Liver (tissue), 9 donors: ENCODE results near the gene SPIN2A. TPM values are rescaled to one million over a fixed set of nuclear protein-coding genes. Genes with fewer than 3 reads are reported as not detected.
"Not testable (repeated sequence)": the region's sequence is repeated elsewhere in the genome, so short reads cannot be mapped to it uniquely, and the experiment has no call there.

Experiments used
- DNase-seq: peaks from one replicate; pipeline ENCODE4 v3.0.0-alpha.2; 2017; ENCODE audit warnings: low spot score
- H3K27ac ChIP-seq, 2 donors: one replicate each; pipeline ENCODE4 v1.7.0; 2013; ENCODE audit warnings: inconsistent platforms in 2 of 2, low read length in 2 of 2, control low read depth in 1 of 2, low read depth in 1 of 2, mild to moderate bottlenecking in 1 of 2
- H3K27me3 ChIP-seq, 4 donors: one replicate each; pipeline versions ENCODE4 v1.6.1 to v1.7.0; 2013; ENCODE audit warnings: low read length in 3 of 4, inconsistent platforms in 1 of 4, mild to moderate bottlenecking in 1 of 4, moderate library complexity in 1 of 4; ENCODE audit not compliant: control insufficient read depth in 4 of 4, insufficient read depth in 4 of 4
- H3K36me3 ChIP-seq, 4 donors: one replicate each; pipeline versions ENCODE4 v1.6.1 to v1.7.0; 2013; ENCODE audit warnings: low read length in 3 of 4, mild to moderate bottlenecking in 3 of 4, low read depth in 1 of 4, moderate library complexity in 1 of 4; ENCODE audit not compliant: control insufficient read depth in 4 of 4, insufficient read depth in 3 of 4
- H3K4me1 ChIP-seq, 4 donors: one replicate each; pipeline versions ENCODE4 v1.6.1 to v1.7.0; 2013; ENCODE audit warnings: low read length in 3 of 4, mild to moderate bottlenecking in 3 of 4, moderate library complexity in 1 of 4; ENCODE audit not compliant: control insufficient read depth in 4 of 4, insufficient read depth in 4 of 4
- H3K4me3 ChIP-seq, 3 donors: one replicate each; pipeline versions ENCODE4 v1.6.1 to v1.7.0; 2013; ENCODE audit warnings: low read length in 3 of 3, control low read depth in 1 of 3, low read depth in 1 of 3, mild to moderate bottlenecking in 1 of 3
- H3K9ac ChIP-seq, 2 donors: one replicate each; pipeline ENCODE4 v1.7.0; 2013; ENCODE audit warnings: low read length in 2 of 2, mild to moderate bottlenecking in 2 of 2, moderate library complexity in 2 of 2, control low read depth in 1 of 2, low read depth in 1 of 2
- H3K9me3 ChIP-seq, 4 donors: one replicate each; pipeline versions ENCODE4 v1.6.1 to v1.7.0; 2013; ENCODE audit warnings: low read length in 3 of 4; ENCODE audit not compliant: control insufficient read depth in 4 of 4
- EGR1 ChIP-seq, 2 donors: IDR thresholded peaks; 2 replicates each; pipeline ENCODE4 v1.6.1; 2016 to 2018; ENCODE audit warnings: antibody characterized with exemption in 2 of 2, low read depth in 2 of 2
- GABPA ChIP-seq, 2 donors: IDR thresholded peaks in 1 of 2; conservative IDR thresholded peaks in 1 of 2; 2 replicates each; pipeline ENCODE4 v1.6.1; 2016; ENCODE audit warnings: antibody characterized with exemption in 2 of 2, mild to moderate bottlenecking in 1 of 2, moderate library complexity in 1 of 2
- HNF4A ChIP-seq, 2 donors: conservative IDR thresholded peaks; 2 replicates each; pipeline ENCODE4 v1.6.1; 2016; ENCODE audit warnings: antibody characterized with exemption in 2 of 2, mild to moderate bottlenecking in 2 of 2
- RXRA ChIP-seq, 2 donors: IDR thresholded peaks; 2 replicates each; pipeline ENCODE4 v1.6.1; 2017 to 2018; ENCODE audit warnings: antibody characterized with exemption in 2 of 2, mild to moderate bottlenecking in 1 of 2
- SP1 ChIP-seq: IDR thresholded peaks from 2 replicates; pipeline ENCODE4 v1.6.1; 2018; ENCODE audit warnings: antibody characterized with exemption, mild to moderate bottlenecking
- TAF1 ChIP-seq: conservative IDR thresholded peaks from 2 replicates; pipeline ENCODE4 v1.6.1; 2016; ENCODE audit warnings: antibody characterized with exemption, mild to moderate bottlenecking
- YY1 ChIP-seq: IDR thresholded peaks from 2 replicates; pipeline ENCODE4 v1.6.1; 2016; ENCODE audit warnings: antibody characterized with exemption, mild to moderate bottlenecking
- WGBS: extraction: QIAGEN DNeasy Blood & Tissue Kit; methylation state at CpG from one replicate; pipeline ENCODE4 v1.1.7; 2013; 5-methylcytosine and 5-hydroxymethylcytosine counted together
- polyA plus RNA-seq, 2 donors: library from polyadenylated mRNA; stranded (reverse) in 1 of 2; unstranded in 1 of 2; fragments of 200-250 nt in 1 of 2; fragments of >200 nt in 1 of 2; fragmentation: Nextera tagmentation in 1 of 2; extraction: Ambion mirVana in 1 of 2; gene quantifications; one replicate each; pipeline versions ENCODE4 v1.2.1 to v1.2.3, GENCODE V29; 2013 to 2015
- total RNA-seq, 2 donors: library from RNA; depleted of rRNA; stranded (reverse); fragments of >200 nt; gene quantifications; one replicate each; pipeline ENCODE4 v1.2.3, GENCODE V29; 2014
- TF ChIP-seq, protein P1 (sequence below): IDR thresholded peaks from 2 replicates; pipeline ENCODE4 v1.6.1; 2016; ENCODE audit warnings: antibody characterized with exemption
- TF ChIP-seq, protein P2 (sequence below): IDR thresholded peaks from 2 replicates; pipeline ENCODE4 v1.6.1; 2016; ENCODE audit warnings: antibody characterized with exemption
- TF ChIP-seq, protein P3 (sequence below): fragments of 150-350 bp; IDR thresholded peaks from 2 replicates; pipeline ENCODE4 v1.5.1; 2017; ENCODE audit warnings: improper control_type of control experiment, low read depth, low read length; ENCODE audit not compliant: missing input control
- TF ChIP-seq, protein P4 (sequence below): IDR thresholded peaks from 2 replicates; pipeline ENCODE4 v1.6.1; 2016; ENCODE audit warnings: antibody characterized with exemption, mild to moderate bottlenecking
- donor health status: healthy.
- donor health status: healthy.
- donor health status: healthy.
- donor health status: healthy.
- donor health status: healthy.

SPIN2A gene
- total and polyA plus RNA-seq, 4 donors, result 0.15 to 0.54 (median 0.37) TPM

DNA sequence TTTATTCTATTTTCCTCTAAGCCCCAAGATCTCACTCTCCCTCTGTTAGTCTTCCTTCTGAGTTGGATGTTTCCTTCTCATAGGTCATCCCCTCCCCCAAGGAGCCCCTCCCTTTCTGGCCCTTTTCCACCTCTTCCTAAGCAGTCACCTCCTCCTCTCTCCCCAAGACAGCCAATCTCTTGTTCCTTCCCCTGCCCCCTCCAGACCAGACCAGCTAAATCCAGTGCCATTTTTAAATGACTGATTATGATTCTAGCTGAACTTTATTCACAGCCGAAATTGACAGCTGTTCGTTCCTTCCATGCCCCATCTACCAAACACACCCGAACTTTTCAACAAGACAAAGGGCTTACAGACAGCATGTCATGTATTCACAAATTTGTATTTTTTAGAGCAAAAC, 1.9 kb downstream of the SPIN2A start:
- no peaks in the 10 kb centered on the region for H3K4me1 ChIP-seq
- no peak overlapping the region for H3K27ac ChIP-seq
- H3K9me3 ChIP-seq, result no peaks in the 10 kb centered on the region
- no peak for DNase-seq
- no peak for TF ChIP-seq EGR1 (IDR thresholded peaks at IDR 0.05; ENCODE audit: low read depth in 2 of 2)
- 91% methylated on average over 3 of the region's 3 CpGs for WGBS
- no peak overlapping the region for H3K9ac ChIP-seq
- no peaks in the 10 kb centered on the region for H3K36me3 ChIP-seq
- H3K4me3 ChIP-seq, result no peak overlapping the region
- H3K27me3 ChIP-seq, result no peaks in the 10 kb centered on the region

DNA sequence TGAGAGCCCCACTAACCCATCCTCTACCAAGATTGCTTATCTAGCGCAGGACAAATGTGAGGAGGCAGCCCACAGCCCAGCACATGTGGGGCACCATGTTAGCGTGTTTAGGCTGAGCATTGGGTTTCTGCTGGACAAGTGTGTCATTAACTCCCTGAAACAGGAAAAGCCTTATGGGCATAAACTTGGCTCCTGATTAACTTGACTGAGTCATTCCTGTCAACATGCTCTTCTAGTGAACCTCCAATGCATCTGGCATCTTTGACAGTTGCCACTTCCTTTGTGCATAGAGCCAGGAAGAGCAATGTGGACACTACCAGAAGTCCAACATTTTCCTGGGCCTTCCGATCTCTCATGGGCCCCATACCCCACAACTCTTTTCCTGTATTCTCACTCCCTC, 2.5 kb downstream of the SPIN2A start:
- Histone ChIP-seq H3K27ac (no peak overlapping the region), H3K9me3 (no peaks in the 10 kb centered on the region), H3K9ac (no peak overlapping the region), H3K27me3 (no peaks in the 10 kb centered on the region), H3K4me1 (no peaks in the 10 kb centered on the region), H3K36me3 (no peaks in the 10 kb centered on the region), H3K4me3 (no peak overlapping the region)
- 100% methylated on average over 3 of the region's 3 CpGs for WGBS
- DNase-seq, result no peak
- TF ChIP-seq, protein P1, sequence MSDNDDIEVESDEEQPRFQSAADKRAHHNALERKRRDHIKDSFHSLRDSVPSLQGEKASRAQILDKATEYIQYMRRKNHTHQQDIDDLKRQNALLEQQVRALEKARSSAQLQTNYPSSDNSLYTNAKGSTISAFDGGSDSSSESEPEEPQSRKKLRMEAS, result no peak
- TF ChIP-seq HNF4A (conservative IDR thresholded peaks at IDR 0.05) (no peak), RXRA (IDR thresholded peaks at IDR 0.05) (no peak), YY1 (no peak), SP1 (no peak), GABPA (IDR thresholded peaks at IDR 0.05 in 1 of 2, conservative IDR thresholded peaks at IDR 0.05 in 1 of 2) (no peak), TAF1 (no peak)
- TF ChIP-seq, protein P2, sequence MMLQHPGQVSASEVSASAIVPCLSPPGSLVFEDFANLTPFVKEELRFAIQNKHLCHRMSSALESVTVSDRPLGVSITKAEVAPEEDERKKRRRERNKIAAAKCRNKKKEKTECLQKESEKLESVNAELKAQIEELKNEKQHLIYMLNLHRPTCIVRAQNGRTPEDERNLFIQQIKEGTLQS, result no peak
- TF ChIP-seq, protein P3, sequence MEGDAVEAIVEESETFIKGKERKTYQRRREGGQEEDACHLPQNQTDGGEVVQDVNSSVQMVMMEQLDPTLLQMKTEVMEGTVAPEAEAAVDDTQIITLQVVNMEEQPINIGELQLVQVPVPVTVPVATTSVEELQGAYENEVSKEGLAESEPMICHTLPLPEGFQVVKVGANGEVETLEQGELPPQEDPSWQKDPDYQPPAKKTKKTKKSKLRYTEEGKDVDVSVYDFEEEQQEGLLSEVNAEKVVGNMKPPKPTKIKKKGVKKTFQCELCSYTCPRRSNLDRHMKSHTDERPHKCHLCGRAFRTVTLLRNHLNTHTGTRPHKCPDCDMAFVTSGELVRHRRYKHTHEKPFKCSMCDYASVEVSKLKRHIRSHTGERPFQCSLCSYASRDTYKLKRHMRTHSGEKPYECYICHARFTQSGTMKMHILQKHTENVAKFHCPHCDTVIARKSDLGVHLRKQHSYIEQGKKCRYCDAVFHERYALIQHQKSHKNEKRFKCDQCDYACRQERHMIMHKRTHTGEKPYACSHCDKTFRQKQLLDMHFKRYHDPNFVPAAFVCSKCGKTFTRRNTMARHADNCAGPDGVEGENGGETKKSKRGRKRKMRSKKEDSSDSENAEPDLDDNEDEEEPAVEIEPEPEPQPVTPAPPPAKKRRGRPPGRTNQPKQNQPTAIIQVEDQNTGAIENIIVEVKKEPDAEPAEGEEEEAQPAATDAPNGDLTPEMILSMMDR, result no peak

DNA sequence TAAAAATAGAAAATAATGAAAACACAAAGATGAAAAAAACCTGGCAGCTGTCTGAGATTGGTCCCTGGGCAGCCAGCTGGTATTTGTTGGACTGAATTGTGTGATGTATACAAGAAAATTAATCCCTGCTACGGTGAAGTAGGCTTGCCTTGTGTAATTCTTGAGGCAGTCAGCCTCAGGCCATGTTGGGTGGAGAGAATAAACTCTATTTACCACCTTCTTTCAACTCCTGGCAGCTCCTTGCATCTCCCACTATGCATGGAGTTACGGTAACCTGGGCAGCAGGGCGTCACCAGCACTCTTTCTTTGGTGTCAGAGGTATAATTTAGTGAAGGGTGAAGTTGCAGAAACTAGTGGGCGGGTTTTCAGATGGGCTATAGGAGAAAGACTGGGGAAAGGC, 3.5 kb downstream of the SPIN2A start:
- 93% methylated on average over 4 of the region's 4 CpGs for WGBS
- H3K9me3 ChIP-seq, result no peaks in the 10 kb centered on the region
- H3K4me3 ChIP-seq, result no peak overlapping the region
- H3K36me3 ChIP-seq, result no peaks in the 10 kb centered on the region
- DNase-seq, result no peak
- H3K4me1 ChIP-seq, result no peaks in the 10 kb centered on the region
- TF ChIP-seq EGR1 (IDR thresholded peaks at IDR 0.05; ENCODE audit: low read depth in 2 of 2) (no peak), RXRA (IDR thresholded peaks at IDR 0.05) (no peak)
- TF ChIP-seq, protein P4, sequence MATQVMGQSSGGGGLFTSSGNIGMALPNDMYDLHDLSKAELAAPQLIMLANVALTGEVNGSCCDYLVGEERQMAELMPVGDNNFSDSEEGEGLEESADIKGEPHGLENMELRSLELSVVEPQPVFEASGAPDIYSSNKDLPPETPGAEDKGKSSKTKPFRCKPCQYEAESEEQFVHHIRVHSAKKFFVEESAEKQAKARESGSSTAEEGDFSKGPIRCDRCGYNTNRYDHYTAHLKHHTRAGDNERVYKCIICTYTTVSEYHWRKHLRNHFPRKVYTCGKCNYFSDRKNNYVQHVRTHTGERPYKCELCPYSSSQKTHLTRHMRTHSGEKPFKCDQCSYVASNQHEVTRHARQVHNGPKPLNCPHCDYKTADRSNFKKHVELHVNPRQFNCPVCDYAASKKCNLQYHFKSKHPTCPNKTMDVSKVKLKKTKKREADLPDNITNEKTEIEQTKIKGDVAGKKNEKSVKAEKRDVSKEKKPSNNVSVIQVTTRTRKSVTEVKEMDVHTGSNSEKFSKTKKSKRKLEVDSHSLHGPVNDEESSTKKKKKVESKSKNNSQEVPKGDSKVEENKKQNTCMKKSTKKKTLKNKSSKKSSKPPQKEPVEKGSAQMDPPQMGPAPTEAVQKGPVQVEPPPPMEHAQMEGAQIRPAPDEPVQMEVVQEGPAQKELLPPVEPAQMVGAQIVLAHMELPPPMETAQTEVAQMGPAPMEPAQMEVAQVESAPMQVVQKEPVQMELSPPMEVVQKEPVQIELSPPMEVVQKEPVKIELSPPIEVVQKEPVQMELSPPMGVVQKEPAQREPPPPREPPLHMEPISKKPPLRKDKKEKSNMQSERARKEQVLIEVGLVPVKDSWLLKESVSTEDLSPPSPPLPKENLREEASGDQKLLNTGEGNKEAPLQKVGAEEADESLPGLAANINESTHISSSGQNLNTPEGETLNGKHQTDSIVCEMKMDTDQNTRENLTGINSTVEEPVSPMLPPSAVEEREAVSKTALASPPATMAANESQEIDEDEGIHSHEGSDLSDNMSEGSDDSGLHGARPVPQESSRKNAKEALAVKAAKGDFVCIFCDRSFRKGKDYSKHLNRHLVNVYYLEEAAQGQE, result no peak
- no peak overlapping the region for H3K9ac ChIP-seq
- no peak overlapping the region for H3K27ac ChIP-seq
- no peaks in the 10 kb centered on the region for H3K27me3 ChIP-seq

DNA sequence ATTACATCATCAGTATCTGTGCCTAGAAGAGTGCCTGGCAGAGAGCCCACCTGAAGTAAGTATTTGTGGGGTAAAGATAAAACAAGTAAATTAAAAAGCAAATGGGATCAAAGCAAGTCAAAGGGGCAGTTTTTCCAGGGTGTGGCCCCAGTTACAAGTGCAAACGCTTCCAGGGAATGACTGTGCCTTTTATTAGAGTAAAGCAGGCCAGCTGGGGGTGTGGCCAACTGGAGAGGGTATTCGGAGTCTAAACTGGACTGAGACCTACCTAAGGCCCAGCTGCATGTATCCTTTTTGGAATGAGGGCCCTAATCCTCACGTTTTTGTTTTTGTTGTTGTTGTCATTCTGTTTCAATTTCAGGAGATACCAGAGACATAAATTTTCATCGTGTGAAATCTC, 3.9 kb downstream of the SPIN2A start:
- WGBS, result 79% methylated on average over 4 of the region's 4 CpGs
- not testable (repeated sequence) for H3K4me1 ChIP-seq, DNase-seq, H3K9ac ChIP-seq, H3K27ac ChIP-seq, H3K4me3 ChIP-seq, H3K36me3 ChIP-seq, H3K27me3 ChIP-seq, H3K9me3 ChIP-seq
